Stimulated activated CD8-positive, alpha-beta memory T cell treated with anti-CD3 and anti-CD28 coated beads, Interleukin-4, amount 100 ng/mL, for 1 hour (primary cell): Measurements from ENCODE around the gene TENT4A.
"Not testable (repeated sequence)": the region's sequence is repeated elsewhere in the genome, so short reads cannot be mapped to it uniquely, and the experiment has no call there.

Source experiments
- DNase-seq, 2 donors: peaks; one replicate each; pipeline ENCODE4 v3.0.0-alpha.2; 2020; ENCODE audit warnings: low read depth in 2 of 2, low spot score in 1 of 2

Gene TENT4A

DNA sequence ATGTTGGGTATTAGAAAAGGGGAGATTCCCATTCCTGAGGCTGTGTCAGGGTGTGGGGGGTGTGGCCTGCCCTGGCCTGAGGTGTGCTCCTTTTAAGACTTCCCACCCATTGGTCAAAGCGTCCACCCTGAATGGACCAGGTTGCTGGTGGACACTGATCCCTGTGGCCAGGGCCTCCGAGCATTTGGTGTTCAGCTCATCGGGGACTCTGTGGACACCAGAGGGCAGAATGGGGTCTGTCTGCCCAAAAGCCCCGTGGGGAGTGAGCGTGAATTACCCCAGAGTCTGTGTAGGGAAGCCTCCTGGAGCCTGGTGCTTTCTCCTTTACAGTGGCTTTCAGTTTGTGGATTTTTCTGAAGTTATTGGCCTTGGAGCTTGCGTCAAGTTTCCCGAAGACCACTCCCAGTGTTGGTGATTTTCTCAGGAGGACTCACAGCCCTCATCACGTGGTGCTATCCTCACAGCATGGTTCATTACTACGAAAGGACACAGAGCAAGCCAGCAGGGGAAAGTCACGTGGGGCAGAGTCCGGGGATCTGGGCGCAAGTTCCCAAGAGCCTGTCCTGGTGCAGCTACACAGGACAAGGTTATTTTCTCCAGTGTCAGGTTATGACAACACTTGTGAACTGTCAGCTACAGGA is 55.5 kb downstream of the TENT4A start:
- DNase-seq = no peak

DNA sequence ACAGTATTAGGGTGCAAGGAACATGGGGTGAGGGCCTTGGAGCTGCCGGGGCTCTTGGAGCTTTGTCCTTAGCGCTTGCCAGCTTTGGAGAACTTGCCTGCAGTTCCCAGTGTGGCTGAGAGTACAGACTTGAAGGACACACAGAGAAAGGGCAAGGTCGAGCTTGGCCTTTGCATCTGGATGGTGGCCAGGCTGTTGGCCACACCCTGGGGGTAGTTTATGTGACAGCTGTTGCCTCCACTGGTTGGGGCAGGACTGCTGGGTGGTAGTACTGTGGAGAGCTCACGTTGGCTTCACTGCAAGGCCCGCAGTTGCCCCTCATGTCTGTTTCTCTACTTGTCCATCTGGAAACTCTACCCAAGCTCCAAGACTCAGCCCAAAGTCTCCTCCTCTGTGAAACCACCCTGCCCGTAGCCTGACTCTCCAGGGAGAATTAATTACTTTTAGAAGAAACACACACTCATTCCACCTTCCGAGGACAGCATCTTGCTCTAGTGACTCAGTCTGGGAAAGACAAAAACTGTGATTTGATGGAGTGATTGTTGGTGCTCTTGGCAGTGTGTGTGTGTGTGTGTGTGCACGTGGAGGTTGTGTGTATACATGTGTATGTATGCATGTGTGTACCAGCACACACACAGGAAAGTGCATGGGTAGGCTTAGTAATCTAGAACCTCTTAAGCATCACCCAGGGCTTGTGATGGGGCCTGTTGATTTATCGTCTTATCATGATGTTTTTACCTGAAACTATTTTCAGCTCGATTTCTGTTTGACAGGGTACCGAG is 57.8 kb downstream of the TENT4A start:
- no peak for DNase-seq

DNA sequence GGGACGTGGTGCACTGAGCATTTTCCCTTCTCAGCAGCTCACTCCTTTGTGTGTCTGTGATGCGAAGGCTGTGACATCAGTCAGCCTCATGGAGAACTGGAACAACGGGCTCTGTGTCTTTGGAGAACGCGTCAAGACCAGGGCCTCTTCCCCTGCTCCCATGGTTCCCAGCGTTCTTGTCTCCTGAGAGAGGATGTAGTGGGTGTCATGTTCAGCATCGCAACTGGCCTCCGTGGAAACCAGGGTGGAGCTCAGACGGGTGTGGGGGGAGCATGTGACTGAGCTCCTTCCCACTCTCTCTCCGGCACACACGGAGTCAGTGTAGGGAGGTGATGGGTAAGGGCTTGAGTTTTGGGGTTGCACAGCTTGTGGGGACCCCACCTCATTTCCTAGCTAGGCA is 59.7 kb downstream of the TENT4A start:
- no peak for DNase-seq

DNA sequence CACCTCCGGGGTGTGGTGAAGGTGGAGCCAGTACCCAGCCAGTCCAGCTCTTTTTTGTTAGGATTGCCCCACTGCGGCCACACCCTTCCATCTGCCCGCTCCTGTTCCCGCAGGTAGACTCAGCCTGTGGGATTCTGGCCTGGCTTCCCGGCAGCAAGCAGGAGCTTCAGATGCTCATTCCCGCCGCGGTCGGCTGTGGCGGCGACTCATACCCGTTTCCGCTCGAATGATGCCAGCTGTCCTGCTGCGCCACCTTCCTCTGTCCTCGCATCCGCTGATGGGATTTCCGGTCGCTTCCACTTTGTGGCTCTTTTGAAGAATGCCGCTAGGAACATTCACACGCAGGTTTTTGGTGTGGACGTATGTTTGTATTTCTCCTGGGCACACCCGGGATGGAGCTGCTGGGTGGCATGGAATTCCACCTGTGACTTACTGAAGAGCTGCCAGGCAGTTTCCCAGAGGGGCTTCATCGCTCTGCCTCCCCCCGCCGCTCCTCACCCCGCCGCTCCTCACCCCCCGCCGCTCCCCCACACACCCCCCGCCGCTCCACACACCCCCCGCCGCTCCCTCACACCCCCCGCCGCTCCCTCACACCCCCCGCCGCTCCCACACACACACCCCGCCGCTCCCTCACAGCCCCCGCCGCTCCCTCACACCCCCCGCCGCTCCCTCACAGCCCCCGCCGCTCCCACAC is 60.3 kb downstream of the TENT4A start:
- no peak for DNase-seq

DNA sequence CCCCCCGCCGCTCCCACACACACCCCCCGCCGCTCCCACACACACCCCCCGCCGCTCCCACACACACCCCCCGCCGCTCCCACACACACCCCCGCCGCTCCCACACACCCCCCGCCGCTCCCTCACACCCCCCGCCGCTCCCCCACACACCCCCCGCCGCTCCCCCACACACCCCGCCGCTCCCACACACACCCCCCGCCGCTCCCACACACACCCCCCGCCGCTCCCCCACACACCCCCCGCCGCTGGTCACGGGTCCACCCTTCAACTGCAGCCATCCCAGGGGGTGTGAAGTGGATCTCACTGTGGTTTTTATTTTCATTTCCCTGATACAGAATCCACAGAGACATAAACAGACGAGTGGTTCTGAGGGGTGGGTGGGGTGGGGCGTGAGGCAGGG is 61.0 kb downstream of the TENT4A start:
- DNase-seq = not testable (repeated sequence)

DNA sequence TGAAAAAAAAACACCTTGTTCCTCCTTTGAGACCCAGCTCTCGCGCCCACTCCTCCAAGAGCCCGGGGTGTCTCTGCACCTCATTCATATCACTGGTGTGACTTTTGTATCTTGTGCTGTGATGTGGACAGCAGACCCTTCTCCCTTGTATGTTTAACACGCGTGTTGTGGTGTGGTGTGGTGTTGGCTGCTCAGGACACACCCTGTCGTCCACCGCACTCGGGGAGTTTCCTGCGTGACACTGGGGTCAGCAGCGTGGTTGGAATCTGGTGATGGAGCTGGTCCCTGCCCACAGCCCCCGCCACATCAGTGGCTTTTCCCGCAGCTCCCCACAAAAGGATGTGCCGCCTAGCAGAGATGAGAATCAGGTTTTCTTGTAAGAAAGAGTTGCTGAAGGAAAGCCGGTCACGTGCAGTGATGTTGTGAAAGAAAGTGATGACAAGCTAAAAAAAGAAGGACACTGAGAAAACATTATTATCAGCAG is 61.5 kb downstream of the TENT4A start:
- no peak for DNase-seq

DNA sequence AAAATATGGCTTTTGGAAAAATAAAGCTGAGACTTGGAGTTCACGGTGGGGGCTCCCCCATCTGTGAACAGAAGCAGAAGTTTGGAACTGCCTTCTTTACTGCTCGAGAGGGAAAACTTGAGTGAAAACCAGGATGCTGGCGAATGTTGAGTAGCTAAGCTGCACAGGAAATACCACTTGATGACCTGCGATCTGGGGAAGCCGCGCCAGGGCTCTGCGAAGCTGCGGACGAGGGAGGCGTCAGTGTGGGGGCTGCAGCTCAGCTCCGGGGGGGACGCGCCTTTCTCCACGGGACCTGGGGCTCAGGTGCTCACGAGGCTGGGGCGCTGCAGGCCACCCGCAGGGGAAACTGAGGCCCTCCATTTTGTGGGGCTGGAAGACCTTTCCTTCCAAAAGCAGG is 62.3 kb downstream of the TENT4A start:
- DNase-seq = no peak

DNA sequence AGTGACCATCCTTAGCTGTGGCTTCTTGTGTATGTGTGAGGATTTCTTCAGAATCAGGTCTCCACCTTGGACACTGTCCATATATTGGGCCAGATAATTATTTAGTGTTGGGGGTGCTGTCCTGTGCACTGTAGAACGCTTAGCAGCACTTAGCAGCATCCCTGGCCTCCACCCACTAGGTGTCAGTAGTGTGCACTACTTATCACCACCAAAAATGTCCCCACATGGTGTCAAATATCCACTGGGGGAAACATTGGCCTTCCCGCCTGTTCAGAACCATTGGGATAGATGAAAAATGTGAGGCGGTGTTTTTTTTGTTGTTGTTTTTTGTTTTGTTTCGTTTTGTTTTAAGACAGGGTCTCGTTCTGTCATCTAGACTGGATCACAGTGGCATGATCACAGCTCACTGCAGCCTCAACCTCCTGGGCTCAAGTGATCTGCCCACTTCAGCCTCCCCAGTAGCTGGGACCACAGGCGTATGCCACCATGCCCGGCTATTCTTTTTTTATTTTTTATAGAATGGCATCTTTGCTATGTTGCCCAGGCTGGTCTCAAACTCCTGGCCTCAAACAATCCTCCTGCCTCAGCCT is 67.7 kb downstream of the TENT4A start:
- no peak for DNase-seq

DNA sequence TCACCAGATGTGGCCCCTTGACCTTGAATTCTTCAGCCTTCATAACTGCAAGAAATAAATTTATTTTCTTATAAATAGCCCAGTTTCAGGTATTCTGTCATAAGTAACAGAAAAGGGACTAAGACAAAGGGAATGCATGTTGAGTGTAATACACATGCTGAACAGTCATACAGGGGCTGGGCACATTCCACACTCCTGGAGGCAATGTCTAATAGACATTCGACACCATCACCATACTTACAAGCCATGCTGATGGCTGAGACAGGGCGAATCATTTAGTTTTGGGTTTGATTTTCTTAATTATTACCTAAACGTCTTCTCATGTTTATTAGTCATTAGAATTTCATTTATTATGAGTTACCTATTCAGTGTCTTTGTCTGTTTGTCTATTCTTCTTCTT is 68.5 kb downstream of the TENT4A start:
- DNase-seq = no peak

DNA sequence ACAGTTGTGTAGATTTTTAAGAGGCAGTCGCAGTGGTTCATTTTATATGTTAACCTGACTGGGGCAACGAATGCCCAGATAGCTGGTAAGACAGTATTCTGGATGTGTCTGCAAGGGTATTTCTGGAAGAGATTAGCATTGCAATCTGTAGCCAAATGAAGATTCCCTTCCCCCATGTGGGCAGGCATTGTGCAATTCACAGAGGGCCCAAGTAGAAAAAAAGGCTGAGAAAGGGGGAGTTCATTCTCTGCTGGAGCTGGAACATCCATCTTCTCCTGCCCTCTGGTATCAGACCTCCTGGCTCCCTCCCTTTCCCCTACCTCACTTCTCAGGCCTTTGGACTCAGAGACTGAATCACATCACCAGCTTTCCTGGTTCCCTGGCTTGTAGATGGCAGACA is 70.6 kb downstream of the TENT4A start:
- DNase-seq = no peak

DNA sequence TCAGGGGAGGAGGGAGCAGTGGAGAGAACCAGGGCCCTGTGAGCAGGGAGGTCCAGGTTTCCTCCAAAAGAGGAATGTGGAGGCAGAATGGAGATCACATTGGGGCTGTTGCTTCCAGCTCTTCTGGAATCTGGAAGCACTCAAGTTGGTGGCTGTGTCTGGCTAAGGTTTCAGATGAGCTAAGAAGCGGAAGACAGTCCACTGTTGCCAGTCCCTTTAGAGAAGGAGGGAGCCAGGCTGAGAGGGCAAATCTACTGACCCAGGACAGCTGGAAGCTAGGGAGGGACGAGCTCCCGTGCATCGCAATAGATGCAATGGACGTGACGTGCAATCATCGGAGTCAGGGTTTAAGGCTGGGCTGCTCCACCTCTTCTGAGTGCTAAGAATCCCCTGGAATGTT is 71.2 kb downstream of the TENT4A start:
- DNase-seq = no peak

DNA sequence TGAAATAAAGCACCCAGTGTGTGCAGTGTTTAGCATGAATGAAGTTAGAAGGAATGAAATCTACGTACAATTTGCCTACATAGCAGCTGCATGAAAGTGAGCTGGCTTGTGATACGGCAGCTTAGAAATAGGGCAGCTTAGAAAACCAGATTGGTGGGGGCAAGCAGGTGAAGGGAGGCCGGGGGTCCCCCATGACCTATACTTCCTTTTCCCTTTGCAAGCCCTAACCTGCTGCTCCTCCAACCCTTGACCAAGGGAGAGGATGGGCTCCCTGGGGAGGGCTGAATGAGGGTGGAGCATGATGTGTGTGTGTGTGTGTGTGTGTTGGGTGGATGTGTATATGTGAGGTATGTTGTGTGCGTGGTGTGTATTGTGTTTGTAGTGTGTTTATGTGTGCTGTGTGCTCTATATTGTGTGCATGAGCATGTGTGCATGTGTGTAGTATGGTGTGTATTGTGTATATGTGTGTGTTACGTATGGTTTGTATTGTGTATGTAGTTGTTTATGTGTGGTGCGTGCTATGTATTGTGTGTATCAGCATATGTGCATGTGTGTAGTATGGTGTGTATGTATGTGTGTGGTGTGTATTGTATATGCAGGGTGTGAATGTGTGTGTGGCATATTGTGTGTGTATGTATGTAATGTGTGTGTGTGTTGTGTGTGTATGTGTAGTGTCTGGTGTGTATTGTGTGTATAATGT is 72.1 kb downstream of the TENT4A start:
- no peak for DNase-seq

DNA sequence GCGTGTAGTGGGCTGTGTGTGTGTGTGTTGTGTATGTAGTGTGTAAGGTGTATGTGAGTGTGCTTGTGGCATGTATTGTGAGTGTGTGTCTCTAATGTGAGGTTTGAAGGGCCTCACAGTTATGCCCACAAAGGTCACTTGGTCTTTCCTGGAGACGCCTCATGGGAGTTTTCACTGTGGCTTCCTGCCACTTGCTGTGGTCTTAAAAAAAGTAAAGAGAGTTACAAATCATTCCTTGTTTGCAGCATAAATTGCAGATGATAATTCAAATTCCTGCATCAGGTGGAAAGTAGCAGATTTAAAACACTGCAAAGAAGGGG is 72.6 kb downstream of the TENT4A start:
- no peak for DNase-seq

DNA sequence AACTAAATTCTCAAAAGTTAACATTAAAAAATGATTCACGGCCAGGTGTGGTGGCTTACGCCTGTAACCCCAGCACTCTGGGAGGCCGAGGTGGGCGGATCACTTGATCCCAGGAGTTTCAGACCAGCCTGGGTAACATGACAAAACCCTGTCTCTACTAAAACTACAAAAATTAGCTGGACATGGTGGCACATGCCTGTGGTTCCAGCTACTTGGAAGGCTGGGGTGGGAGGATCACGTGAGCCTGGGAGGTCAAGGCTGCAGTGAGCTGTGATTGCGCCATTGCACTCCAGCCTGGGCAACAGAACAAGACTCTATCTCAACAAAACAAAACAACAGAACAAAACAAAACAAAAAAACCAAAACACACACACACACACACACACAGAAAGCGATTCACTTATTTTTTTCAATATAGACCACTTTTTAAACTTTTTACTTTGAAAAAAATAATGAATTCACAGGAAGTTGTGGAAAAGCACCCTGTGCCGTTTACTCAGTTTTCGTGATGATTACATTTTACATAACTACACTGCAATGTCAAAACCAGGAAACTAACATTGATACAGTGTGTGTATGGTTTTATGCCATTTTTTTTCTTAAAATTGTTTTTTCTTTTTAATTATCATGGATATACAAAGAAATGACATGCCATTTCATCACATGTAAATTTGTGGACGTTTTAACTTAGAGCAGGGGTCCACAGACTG is 73.7 kb downstream of the TENT4A start:
- no peak for DNase-seq

DNA sequence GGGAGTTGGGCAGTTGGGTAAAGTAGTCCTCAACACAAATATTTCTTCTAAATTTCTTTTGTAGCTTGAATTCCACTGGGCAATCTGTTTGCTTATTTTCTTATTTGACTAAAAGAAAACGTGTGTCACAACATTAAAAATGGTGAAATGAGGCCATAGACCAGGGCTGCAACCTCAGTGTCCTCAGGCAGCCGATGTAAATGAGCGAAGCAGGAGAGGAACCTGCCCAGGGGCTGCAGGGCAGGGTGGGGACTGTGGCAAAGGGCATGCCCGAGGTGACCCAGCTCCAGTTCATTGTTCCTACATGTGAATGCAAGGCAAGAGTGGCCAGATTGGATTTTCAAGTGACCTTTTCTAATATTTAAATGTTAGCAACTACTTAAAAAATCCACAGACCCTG is 74.7 kb downstream of the TENT4A start:
- DNase-seq = no peak

DNA sequence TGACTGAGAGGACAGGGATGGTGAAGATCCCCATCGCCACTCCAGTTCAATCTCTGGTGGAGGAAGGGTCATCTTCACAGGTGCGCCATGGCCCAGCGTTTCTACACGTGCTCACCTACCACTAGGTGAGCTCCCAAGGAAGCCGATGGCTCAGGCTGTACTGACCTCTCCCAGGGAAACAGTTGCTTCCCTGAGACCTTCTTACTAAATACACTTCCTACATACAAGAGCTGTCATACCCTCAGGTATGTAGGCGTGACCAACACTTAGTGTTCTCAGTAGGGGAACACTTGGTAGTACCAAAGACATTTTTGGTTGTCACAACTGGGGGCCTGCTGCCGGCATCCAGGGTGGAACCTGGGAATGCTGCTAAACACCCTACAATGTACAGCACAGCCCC is 75.2 kb downstream of the TENT4A start:
- DNase-seq = no peak

DNA sequence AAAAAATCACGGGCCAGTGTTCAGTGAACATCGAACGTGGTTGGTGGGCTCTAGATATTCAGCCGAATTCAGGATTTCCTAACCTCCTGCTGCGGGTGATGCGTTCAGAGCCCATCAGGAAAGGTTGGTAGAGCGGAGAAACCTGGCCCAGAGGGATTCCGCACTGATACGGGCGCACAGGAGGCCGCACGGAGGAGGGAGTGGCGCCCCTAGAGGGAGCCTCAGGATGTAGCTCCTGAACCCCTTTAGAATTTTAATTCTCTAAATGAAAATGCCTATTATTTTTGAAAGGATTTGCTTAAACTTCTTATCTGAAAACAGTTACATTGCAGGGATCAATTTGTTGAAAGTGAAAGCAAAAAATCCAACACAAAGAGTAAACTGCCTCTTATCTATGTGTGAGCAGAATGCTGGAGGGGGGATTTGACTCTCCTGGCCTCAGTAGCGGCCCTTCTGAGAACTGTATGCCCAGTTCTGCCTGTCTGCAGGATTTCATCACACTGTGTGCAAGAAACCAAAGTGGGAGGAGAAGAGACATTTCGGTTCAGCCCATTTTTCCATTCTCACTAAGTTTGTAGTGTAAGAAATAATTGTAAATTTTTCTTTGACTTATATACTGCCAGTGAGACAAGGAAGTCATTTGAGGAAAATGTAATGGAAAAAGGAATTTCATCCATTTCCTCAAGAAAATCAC is 75.9 kb downstream of the TENT4A start:
- DNase-seq = no peak

DNA sequence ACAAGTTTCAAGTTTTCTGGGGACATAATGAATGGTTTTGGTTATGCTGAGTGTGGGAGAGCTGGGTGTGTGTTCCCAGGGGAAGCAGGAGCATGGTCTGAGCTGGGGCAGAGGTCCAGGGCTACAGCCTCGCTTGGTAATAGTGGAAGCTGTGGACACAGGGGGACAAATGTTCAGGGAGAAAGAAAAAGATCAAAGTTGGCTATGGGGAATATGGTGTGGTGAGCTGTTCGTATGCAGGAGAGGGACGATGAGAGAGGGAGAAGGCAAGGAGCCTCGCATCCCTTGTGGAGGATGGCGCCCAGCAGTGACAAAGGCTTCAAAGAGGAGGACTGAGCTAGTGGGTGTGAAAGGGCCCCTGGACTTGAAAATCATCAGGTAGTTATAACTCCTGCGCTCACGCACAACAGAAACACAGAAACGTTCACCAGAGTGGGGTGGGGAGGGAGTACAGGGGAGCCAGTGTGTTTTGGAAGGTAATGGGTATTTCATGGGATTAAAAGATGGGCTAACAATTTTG is 77.2 kb downstream of the TENT4A start:
- DNase-seq = no peak

DNA sequence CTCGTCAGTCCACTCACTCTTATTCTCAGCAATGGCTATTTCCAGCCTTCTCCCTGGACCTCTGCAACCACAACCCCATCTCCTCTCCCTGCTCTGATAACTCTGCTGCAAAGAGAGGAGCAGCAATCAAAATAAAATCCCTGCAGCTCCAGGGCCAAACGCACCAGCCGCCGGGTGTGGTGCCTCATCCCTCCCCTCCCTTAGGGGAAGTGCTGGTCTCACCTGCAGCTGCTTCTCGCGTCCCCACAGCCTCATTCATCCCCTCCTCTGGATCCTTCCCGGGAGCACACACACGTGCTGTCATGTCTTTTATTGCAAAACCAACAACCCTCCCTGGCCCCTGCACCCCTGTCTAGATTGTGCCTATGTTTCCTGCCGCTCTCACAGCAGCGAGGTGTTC is 77.8 kb downstream of the TENT4A start:
- DNase-seq = no peak

DNA sequence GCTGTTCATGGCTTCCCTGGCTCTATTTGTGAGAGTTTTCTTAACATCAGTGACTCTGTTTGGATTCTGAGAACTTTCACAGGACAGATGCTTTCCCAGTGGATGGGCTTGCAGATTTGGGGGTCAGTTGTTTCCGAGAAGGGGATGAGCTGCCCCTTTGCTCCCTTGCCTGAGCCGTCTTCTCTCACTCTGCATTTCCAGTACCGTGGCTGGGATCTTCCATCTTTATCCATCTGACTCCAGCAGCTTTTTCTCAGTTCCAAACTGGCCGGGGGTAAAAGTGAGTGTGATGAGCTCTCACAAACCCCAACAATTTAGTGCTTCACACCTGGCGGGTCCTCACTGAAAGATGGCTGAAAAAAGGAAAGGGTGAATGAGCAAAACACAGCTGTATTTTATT is 79.1 kb downstream of the TENT4A start:
- no peak for DNase-seq
